Putamen (tissue), 1 donor: Measurements from ENCODE around the gene UPK1A.
"Not testable (repeated sequence)": the region's sequence is repeated elsewhere in the genome, so short reads cannot be mapped to it uniquely, and the experiment has no call there.

Source experiments
- DNase-seq: peaks from one replicate; pipeline ENCODE4 v3.0.0-alpha.2; 2016; ENCODE audit warnings: low spot score

Gene UPK1A

DNA sequence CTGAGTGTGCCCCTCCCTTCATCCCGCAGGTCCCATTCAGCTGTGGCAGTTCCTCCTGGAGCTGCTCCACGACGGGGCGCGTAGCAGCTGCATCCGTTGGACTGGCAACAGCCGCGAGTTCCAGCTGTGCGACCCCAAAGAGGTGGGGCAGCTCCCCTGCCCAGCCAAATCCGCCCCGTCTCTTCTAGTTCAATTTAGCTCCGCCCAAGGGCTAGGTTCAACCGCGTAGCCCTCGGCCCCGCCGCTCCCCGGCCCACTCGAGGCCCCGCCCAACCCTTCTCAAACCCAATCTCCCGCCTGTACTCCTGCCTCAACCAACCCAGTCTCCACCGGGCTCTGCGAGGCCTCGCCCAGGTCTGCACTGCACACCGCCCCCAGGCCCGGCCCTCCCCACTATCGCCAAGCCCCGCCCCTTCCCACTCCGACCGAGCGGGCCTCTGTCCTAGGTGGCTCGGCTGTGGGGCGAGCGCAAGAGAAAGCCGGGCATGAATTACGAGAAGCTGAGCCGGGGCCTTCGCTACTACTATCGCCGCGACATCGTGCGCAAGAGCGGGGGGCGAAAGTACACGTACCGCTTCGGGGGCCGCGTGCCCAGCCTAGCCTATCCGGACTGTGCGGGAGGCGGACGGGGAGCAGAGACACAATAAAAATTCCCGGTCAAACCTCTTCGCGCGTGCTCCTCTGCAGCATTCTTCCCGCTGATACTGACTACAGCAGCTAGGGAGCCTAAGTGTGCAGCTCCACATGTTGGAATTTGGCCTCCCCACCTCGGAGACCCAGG, 21.9 kb upstream of the UPK1A start:
- peak; percentile 40 for DNase-seq

DNA sequence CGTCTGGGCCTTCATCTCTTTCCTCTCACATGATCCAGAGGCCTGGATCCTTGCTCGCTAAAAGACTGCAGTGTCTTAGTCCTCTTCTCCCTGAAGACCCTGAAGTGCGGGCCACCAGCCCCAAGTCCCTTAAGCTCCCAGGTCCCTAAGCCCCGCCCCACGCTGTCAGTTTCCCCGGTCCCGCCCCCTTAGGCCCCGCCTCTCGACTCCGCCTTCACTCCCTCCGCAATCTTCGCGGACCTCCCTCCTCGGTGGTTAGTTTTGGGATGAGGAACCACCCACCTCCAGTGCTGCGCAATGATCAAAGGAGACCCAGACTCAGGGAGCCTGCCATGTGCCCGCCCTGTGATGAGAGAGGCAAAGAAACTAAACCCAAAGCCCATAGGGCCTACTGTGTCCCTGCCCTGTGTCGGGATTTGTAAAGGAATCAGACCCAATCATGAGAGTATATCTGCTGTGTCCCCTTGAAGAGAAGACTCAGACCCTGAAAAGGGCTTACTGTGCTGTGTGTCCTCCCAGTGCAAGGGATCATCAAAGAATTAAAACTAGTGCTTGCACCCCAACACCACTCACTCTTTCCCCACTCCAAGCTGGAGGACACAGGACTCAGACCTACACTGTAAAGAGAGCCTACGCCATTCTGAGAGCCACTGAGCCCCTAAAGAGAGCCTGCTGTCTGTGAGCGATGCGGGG, 21.2 kb upstream of the UPK1A start:
- DNase-seq, result no peak

DNA sequence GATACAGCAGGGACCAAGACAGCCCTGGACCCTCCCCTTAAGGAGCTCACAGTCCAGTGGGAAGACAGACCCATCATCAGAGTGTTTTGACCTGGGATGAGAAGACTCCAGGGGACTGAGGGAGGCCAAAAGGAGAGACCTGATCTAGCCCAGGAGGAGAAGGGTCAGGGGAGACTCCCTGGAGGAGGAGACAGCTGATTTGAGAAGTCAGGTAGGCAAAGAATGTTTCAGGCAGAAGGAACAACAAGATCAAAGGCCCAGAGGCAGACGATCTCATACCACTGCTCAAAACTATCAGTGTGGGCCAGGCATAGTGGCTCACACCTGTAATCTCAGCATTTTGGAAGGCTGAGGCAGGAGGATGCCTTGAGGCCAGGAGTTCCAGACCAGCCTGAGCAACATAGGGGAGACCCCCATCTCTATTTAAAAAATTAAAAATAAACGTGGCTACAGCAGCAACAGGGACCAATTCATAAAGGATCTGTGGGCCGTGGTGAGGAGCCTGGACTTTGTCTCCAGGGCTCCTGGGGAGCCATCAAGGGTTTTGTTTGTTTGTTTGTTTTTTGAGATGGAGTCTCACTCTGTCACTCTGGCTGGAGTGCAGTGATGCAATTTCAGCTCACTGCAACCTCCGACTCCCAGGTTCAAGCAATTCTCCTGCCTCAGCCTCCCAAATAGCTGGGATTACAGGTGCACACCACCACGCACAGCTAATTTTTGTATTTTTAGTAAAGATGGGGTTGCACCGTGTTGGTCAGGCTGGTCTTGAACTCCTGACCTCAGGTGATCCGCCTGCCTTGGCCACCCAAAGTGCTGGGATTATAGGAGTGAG, 20.4 kb upstream of the UPK1A start:
- no peak for DNase-seq

DNA sequence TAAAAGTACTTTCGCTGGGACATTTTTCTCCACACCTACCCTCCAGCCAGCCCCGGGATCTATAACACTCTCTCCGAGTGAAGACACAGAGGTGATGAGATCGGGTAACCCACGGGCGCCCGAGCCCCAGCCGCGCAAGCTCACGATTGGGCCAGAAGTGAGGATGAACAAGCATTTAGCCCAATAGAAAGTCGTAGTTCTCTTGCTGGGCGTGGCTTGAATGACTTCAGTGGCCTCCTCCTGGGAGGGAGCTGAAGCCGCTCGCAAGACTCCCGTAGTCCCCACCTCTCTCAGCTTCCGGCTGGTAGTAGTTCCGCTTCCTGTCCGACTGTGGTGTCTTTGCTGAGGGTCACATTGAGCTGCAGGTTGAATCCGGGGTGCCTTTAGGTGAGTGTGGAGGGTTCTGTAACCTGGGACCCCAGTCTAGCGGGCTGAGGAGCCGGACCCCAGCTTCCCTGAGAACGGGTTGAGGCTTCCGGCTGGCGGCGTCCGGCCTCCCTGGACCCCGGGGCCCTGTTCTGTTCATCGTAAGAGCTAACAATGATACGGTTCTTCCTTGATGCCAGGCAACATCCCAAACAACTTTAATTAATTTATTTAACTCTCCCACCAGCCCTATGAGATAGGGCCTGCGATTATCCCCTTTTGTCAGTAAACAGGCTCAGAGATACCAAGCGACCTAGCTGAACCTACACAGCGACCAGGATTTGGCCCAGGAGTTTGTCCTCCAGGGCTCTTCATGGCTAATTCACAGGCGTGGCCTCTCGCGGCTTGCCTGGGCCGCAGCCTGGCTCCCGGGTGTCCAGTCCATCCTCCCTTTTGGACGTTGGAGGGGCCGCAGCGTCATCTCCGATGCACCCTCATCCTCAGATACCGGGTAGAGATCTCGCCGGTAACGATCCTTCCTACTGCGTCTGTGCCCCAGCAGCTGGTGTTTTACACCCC, 18.0 kb upstream of the UPK1A start, which contains the start of gene COX6B1:
Gene COX6B1, plus strand, starts transcription at position 307 of the 945 bp plus-strand sequence. CDS start 2,921 bp downstream, outside the sequence.
- DNase-seq, result peak; percentile 98

DNA sequence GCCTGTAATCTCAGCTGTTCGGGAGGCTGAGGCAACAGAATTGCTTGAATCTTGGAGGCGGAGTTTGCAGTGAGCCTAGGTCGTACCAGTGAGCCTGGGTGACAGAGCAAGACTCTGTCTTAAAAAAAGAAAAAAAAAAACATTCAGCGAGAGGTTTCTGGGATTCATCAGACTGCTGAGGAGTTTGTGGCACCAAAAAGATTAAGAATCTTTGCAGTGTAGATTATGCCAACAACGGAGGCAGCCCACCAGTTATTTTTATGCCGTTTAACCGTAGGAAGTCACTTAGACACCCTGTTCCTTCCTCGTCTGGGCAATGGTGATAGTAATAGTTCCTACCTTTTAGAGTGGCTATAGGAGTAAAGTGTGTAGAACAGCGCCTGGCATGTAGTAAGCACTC, 15.7 kb upstream of the UPK1A start:
- DNase-seq, result no peak

DNA sequence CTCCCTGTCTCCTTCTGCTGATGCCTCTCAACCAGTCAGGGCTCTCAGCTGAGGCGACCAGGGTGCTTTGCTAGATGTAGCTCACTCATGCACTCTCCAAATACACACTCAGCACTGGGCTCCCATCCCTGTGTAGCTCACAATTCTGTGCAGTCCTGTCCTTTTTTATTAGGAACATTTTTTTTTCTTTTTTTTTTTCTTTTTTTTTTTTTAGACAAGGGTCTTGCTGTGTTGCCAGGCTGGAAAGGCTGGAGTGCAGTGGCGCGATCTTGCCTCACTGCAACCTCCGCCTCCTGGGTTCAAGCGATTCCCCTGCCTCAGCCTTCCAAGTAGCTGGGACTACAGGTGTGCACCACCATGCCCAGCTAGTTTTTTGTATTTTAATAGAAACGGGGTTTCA, 11.5 kb upstream of the UPK1A start:
- not testable (repeated sequence) for DNase-seq

DNA sequence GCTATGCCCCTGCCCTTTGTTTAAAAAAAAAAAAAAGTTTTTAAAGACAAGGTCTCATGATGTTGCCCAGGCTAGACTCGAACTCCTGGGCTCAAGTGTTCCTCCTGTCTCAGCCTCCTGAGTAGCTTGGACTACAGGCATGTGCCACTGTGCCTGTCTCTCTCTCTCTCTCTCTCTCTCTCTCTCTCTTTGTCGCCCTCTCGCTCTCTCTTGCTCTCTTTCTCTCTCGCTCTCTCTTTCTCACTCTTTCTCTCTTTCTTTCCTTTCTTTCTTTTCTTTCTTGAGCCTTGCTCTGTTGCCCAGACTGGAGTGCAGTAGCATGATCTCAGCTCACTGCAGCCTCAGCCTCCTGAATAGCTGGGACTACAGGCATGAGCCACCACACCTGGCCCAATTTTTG, 10.7 kb upstream of the UPK1A start:
- no peak for DNase-seq

DNA sequence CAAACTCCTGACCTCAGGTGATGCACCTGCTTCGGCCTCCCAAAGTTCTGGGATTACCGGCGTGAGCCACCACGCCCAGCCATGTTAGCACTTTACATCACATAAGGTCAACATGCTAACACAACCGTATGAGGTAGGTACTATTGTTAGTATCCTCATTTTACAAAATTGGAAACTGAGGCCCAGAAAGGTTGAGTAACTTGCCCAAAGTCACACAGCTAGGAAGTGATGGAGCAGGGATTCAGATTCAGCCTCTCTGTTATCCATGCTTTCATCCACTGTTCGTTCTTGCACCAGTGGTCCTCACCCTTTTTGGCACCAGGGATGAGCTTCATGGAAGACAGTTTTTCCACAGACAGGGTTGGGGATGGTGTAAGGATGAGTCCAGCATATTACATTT, 9.6 kb upstream of the UPK1A start:
- no peak for DNase-seq

DNA sequence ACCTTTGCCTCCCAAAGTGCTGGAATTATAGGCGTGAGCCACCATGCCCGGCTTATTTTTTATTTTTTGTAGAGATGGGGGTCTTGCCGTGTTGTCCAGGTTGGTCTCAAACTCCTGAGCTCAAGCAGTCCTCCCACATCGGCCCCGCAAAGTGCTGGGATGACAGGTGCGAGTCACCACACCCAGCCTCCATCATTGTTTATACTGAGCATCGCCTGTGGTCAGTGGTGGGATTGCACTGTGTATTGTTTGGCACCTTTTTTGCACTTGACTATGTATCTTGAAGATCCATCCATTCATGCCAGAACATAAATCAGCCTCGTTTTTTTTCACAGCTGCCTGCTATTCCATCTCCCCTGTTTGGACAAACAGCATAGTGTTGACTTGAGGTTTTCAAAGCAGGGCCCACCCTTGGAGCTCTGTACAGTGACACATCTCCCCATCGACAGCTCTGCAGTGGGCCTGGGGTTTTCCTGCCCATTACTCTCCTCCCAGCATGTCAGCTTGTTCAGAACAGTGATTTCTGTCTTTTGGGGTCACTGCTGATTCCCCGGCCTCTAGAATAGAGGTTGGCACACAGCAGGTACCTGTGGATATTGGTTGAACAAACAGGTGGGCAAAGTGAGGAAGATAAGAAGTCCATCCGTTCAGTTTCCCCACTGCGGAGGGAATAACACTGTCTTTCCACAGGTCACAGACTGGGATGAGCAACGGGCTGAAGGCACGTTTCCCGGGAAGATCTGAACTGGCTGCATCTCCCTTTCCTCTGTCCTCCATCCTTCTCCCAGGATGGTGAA, 8.2 kb upstream of the UPK1A start:
- no peak for DNase-seq

DNA sequence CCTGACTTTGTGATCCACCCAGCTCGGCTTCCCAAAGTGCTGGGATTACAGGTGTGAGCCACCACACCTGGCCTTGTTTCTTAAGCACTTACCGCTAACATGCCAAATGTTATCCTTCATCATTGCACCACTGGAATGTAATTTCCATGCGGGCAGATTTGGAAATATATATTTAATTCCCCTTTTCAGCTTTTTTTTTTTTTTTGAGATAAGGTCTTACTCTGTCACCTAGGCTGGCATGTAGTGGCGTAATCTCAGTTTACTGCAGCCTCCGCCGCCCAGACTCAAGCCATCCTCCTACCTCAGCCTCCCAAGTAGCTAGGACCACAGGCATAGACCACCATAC, 4.3 kb upstream of the UPK1A start:
- no peak for DNase-seq

DNA sequence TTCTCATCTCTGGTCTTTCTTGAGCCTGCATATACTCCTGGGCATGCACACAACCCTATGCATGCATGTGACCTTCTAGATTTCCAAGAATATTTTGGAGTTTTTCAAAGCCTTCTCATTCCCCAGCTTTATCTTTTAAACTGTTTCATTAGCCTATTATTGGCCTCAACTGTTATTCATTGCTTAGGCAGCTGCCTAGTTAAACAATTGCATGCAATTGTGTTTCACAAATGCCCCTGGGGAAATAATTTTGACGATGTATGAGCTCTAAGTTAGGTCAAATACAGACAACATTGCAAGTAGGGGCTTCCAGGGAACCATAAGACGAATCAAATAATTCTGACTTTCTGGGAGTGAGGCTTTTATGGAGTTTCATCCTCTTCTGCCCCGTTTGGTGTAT, 2.3 kb upstream of the UPK1A start:
- no peak for DNase-seq

DNA sequence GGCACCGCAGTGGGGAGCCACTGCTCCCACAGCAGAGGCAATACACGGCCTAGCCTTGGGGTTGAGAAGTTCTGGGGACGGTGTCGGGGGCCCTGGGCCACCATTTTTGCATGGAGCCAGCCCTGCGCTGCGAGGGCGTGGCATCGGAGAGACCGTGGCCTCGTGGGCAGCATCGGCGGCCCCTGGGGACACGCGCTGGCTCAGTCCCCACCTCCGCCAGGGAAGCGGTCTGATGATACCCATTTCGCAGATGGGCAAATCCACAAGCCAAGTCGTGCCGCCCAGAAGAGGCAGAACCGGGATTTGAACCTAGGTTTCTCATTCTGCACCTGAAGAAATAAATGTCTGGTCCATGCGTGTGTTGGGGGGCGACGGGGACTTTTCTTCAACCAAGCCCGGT, 1.2 kb upstream of the UPK1A start:
- no peak for DNase-seq

DNA sequence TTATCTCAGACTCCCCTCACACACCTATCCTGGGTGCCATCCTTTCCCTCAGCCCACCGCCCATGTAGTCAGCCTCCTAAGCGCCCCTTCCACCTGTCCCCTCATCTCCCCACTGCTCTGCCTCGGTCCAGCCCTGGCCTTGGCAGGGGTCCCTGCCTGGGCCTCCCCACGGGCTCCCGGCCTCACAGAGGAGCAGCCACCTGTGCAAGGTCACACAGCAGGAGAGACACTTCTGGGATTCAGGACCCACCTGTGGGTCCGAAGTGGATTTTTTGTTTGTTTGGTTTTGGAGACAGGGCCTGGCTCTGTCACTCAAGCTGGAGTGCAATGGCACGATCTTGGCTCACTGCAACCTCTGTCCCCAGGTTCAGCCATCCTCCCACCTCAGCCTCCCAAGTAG, 713 bp upstream of the UPK1A start:
- DNase-seq, result no peak

DNA sequence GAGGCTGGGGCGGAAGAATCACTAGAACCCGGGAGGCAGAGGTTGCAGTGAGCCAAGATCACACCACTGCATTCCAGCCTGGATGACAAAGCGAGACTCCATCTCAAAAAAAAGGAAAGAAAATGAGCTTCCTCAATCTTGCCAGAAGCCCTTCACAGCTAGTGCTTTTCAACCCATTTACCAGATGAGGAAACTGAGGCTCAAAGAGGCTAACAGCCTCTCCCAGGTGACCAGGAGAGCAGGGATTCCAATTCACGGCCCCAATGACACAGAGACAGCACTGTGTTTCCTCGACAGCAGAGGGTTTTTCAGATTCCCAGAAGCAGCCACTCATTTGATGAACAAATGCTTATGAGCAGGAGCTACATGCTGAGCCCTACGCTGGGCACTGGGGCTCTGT, 3.2 kb downstream of the UPK1A start:
- DNase-seq, result no peak

DNA sequence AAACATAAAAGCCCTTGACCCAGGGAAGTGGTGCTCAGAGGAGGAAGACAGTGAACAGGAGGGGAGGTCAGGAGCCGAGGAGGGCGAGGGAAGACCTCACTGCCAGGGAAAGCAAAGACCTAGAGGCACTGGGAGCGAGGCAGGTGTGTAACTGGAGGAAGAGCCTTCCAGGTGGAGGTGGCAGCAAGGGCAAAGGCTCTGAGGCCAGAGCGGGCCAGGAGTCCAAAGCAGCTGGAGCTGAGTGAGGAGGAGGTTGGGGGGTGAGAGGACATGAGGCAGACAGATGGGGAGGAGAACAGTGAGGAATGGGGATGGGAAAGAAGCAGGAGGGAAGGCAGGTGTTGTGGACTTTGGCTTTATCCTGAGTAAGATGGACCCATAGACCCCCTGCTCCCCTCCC, 3.7 kb downstream of the UPK1A start:
- no peak for DNase-seq

DNA sequence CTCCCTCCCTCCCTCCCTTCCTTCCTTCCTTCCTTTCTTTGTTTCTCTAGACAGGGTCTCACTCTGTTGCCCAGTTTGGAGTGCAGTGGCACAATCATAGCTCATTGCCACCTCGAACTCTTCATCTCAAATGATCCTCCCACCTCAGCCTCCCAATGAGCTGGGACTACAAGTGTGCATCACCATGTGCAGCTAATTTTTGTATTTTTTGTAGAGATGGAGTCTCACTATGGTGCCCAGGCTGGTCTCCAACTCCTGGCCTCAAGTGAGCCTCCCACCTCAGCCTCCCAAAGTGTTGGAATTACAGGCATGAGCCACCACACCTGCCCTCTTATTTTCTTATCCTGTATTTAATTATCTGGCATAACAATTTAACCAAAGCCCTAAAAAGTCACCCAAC, 4.4 kb downstream of the UPK1A start:
- no peak for DNase-seq

DNA sequence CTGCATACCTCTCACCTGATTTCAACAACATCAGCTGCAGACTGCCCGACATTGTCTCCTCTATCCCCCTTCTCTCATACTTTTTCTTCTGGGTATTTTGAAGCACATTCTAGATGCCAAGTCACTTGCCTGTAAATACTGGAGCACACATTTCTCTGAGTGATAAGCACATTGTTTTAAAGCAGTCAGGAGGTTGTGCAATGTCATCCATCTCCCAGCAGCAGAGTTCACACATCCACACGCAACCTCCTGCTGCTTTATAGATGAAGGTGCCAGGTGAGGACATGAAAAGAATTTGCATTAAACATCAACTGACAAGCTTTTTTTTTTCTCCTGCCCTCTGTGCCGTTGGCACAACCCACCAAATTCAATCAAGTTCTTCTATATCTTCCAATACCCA, 5.5 kb downstream of the UPK1A start:
- DNase-seq, result no peak

DNA sequence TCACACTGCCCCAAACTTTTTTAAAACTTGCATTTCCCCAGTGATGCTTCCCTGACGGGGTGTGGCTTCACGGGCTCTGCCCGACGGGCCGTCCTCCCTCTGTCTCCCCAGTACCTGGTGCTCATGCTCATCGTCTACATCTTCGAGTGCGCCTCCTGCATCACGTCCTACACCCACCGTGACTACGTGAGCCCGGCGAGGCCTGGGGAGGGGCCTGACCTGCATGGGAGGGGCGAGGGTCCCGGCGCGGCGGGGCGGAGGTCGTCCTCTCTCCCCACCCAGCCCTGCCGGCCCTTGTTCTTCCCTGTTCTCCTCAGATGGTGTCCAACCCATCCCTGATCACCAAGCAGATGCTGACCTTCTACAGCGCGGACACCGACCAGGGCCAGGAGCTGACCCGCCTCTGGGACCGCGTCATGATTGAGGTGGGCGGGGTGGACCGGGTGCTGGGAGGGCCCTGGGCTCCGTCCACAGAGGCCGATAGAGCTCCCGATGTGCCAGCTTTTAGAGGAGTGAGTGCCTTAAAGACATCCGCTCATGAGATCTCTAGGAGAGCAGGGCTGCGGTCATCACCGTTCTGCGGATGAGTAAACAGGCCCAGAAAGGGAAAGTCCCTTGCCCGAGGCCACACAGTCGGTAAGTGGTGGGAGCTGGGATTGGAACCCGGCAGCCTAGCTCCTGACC, 6.9 kb downstream of the UPK1A start:
- no peak for DNase-seq

DNA sequence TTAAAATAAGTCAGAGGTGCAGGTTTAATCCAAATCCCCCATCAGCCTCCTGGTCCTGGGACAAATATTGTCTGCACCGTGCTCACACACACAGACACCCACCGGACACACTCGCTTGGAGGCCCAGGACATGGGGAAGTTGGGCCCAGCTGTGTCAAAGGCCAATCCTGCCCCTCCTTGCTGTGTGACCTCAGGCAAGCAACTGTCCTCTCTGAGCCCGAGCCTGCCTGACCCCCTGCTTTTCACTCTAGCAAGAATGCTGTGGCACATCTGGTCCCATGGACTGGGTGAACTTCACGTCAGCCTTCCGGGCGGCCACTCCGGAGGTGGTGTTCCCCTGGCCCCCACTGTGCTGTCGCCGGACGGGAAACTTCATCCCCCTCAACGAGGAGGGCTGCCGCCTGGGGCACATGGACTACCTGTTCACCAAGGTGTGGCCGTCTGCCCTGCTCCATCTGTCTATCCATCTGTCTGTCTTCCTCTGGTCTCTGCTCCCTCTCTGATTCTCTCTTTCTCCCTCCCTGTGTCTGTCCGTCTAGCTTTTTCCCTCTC, 9.3 kb downstream of the UPK1A start:
- DNase-seq, result no peak

DNA sequence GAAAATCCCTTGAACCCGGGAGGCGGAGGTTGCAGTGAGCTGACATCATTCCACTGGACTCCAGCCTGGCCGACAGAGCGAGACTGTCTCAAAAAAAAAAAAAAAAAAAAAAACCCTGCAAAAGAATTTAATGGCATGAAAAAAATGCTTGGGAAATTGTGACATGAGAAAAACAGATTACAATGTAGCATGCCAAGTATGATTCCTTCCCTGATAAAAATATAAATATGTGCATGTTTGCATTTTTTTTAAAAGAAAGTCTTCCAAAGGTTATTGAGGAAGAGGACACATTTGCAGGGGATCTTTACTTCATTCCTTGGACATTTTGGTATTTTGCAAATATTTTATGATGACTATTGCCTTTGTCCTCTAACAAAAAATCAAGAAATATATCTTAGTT, 23.5 kb downstream of the UPK1A start:
- no peak for DNase-seq
